ENCODE measurements around the gene SPPL2B. TPM values are rescaled to one million over a fixed set of nuclear protein-coding genes. Genes with fewer than 3 reads are reported as not detected.

SPPL2B gene
- polyA plus RNA-seq, 1 donor from 2014 or later: 68.7 TPM

- H3K27ac ChIP-seq (ENCODE audit: low read length): no peak overlapping the region
- H3F3A ChIP-seq (ENCODE audit: insufficient read depth, low read length, poor library complexity, severe bottlenecking): no peaks in the 10 kb centered on the region
- no peaks in the 10 kb centered on the region for H3K79me2 ChIP-seq (replicated peaks; ENCODE audit: insufficient read depth, low read length)
- no peaks in the 10 kb centered on the region for H3K9me2 ChIP-seq (ENCODE audit: insufficient read depth, low read length)
- H2AFZ ChIP-seq (ENCODE audit: low read depth, low read length): no peak overlapping the region
- no peaks in the 10 kb centered on the region for H4K20me1 ChIP-seq (ENCODE audit: insufficient read depth)
- no peaks in the 10 kb centered on the region for H3K36me3 ChIP-seq (ENCODE audit: insufficient read depth, low read length)
- peaks cover 59% of the 10 kb centered on the region for H3K27me3 ChIP-seq (ENCODE audit: insufficient read depth, low read depth, low read length)
- no peak overlapping the region for H3K9ac ChIP-seq (ENCODE audit: low read length)
- no peak overlapping the region for H3K4me3 ChIP-seq (ENCODE audit: low read length)
- TF ChIP-seq EP300 (conservative IDR thresholded peaks at IDR 0.05; ENCODE audit: poor library complexity, severe bottlenecking) (no peak), EZH2 (IDR thresholded peaks at IDR 0.05; ENCODE audit: borderline replicate concordance, insufficient read depth, low read length, poor library complexity, severe bottlenecking) (no peak), MXI1 (conservative IDR thresholded peaks at IDR 0.05; ENCODE audit: poor library complexity, severe bottlenecking) (no peak)
- H3K4me2 ChIP-seq (ENCODE audit: low read length): no peak overlapping the region
- H3K9me3 ChIP-seq (ENCODE audit: low read length): no peaks in the 10 kb centered on the region
These were observed 40.7 kb upstream of the SPPL2B start for GRCh38 chr19:2287585-2288337.

GRCh38 chr19:2288338-2288817 lies 40.1 kb upstream of the SPPL2B start:
- no peaks in the 10 kb centered on the region for H3K79me2 ChIP-seq (replicated peaks; ENCODE audit: insufficient read depth, low read length)
- H3K9ac ChIP-seq (ENCODE audit: low read length): no peak overlapping the region
- H3K9me2 ChIP-seq (ENCODE audit: insufficient read depth, low read length): no peaks in the 10 kb centered on the region
- no peaks in the 10 kb centered on the region for H3K9me3 ChIP-seq (ENCODE audit: low read length)
- H4K20me1 ChIP-seq (ENCODE audit: insufficient read depth): no peaks in the 10 kb centered on the region
- no peak overlapping the region for H3K4me2 ChIP-seq (ENCODE audit: low read length)
- peaks cover 56% of the 10 kb centered on the region for H3K27me3 ChIP-seq (ENCODE audit: insufficient read depth, low read depth, low read length)
- no peaks in the 10 kb centered on the region for H3F3A ChIP-seq (ENCODE audit: insufficient read depth, low read length, poor library complexity, severe bottlenecking)
- TF ChIP-seq EP300 (conservative IDR thresholded peaks at IDR 0.05; ENCODE audit: poor library complexity, severe bottlenecking) (no peak), RAD21 (conservative IDR thresholded peaks at IDR 0.05) (no peak), EZH2 (IDR thresholded peaks at IDR 0.05; ENCODE audit: borderline replicate concordance, insufficient read depth, low read length, poor library complexity, severe bottlenecking) (no peak), TAF1 (IDR thresholded peaks at IDR 0.05; ENCODE audit: low read depth) (no peak), MXI1 (conservative IDR thresholded peaks at IDR 0.05; ENCODE audit: poor library complexity, severe bottlenecking) (no peak), CTCF (IDR thresholded peaks at IDR 0.05; ENCODE audit: poor library complexity, severe bottlenecking) (no peak), SMC3 (conservative IDR thresholded peaks at IDR 0.05; ENCODE audit: poor library complexity) (no peak), POLR2AphosphoS5 (IDR thresholded peaks at IDR 0.05) (no peak)
- TF ChIP-seq, protein P1, sequence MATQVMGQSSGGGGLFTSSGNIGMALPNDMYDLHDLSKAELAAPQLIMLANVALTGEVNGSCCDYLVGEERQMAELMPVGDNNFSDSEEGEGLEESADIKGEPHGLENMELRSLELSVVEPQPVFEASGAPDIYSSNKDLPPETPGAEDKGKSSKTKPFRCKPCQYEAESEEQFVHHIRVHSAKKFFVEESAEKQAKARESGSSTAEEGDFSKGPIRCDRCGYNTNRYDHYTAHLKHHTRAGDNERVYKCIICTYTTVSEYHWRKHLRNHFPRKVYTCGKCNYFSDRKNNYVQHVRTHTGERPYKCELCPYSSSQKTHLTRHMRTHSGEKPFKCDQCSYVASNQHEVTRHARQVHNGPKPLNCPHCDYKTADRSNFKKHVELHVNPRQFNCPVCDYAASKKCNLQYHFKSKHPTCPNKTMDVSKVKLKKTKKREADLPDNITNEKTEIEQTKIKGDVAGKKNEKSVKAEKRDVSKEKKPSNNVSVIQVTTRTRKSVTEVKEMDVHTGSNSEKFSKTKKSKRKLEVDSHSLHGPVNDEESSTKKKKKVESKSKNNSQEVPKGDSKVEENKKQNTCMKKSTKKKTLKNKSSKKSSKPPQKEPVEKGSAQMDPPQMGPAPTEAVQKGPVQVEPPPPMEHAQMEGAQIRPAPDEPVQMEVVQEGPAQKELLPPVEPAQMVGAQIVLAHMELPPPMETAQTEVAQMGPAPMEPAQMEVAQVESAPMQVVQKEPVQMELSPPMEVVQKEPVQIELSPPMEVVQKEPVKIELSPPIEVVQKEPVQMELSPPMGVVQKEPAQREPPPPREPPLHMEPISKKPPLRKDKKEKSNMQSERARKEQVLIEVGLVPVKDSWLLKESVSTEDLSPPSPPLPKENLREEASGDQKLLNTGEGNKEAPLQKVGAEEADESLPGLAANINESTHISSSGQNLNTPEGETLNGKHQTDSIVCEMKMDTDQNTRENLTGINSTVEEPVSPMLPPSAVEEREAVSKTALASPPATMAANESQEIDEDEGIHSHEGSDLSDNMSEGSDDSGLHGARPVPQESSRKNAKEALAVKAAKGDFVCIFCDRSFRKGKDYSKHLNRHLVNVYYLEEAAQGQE (IDR thresholded peaks at IDR 0.05; ENCODE audit: borderline replicate concordance): no peak
- H3K4me3 ChIP-seq (ENCODE audit: low read length): no peak overlapping the region
- H3K36me3 ChIP-seq (ENCODE audit: insufficient read depth, low read length): no peaks in the 10 kb centered on the region
- H3K27ac ChIP-seq (ENCODE audit: low read length): no peak overlapping the region
- no peak overlapping the region for H2AFZ ChIP-seq (ENCODE audit: low read depth, low read length)
